A549 (cell line): ENCODE data around the gene LYPD6B. TPM values are rescaled to one million over a fixed set of nuclear protein-coding genes. Genes with fewer than 3 reads are reported as not detected.
A peak's percentile ranks its signal among the peaks of the same experiment; 100 is the strongest.

Experiments
- ATAC-seq, 2 experiments: fragments of 200-7000 bp in 1 of 2; fragments of >200 bp in 1 of 2; cut with Nextera tagmentation in 1 of 2; cut with Tn5 transposase in 1 of 2; 3 replicates each; pipeline versions ENCODE4 v1.8.0 to v1.9.1; 2018 to 2020; ENCODE audit warnings: mild to moderate bottlenecking in 1 of 2, moderate library complexity in 1 of 2
- CTCF ChIA-PET: fragments of 300-600 bp; sonication (Branson Sonifier 250); formaldehyde crosslinking; extraction: SDS; loops from one replicate; lab custom pipeline; 2021; ENCODE audit warnings: antibody characterized with exemption, inconsistent platforms; lab: Yijun Ruan, JAX
- POLR2A ChIA-PET: fragments of 350-600 bp; formaldehyde crosslinking; extraction: SDS; loops from one replicate; lab custom pipeline; 2021; ENCODE audit warnings: antibody characterized with exemption, inconsistent platforms; lab: Yijun Ruan, JAX
- DNase-seq, 2 experiments: peaks; one replicate each; pipeline versions ENCODE4 v3.0.0 to v3.0.0-alpha.2; 2011 to 2016; ENCODE audit warnings: low read depth in 1 of 2, low spot score in 1 of 2
- FAIRE-seq: peaks from 2 replicates; lab custom pipeline; 2011; peaks lifted over from hg19 to GRCh38; lab: Jason Lieb, UNC
- H3K27ac ChIP-seq, 2 experiments: fragments of >200 bp; sonication (Bioruptor Twin); formaldehyde crosslinking; 3 replicates each; pipeline ENCODE4 v1.5.1; 2016 to 2017
- H3K4me1 ChIP-seq: fragments of >200 bp; sonication (Bioruptor Twin); formaldehyde crosslinking; 3 replicates; pipeline ENCODE4 v1.6.1; 2016
- H3K4me2 ChIP-seq: fragments of >200 bp; sonication (Bioruptor Twin); formaldehyde crosslinking; 3 replicates; pipeline ENCODE4 v1.6.1; 2016
- H3K4me3 ChIP-seq: fragments of >200 bp; sonication (Bioruptor Twin); formaldehyde crosslinking; 3 replicates; pipeline ENCODE4 v1.5.1; 2016
- H3K9me3 ChIP-seq: fragments of >200 bp; sonication (Bioruptor Twin); formaldehyde crosslinking; 3 replicates; pipeline ENCODE4 v1.6.1; 2016
- CEBPB ChIP-seq, 2 experiments: fragments of >200 bp in 1 of 2; sonication (Bioruptor Twin) in 1 of 2; formaldehyde crosslinking in 1 of 2; IDR thresholded peaks; 2 replicates each; pipeline ENCODE4 v1.6.1; 2012 to 2016
- CHD4 ChIP-seq: fragments of 200-600 bp; sonication (generic); IDR thresholded peaks from 2 replicates; pipeline ENCODE4 v1.6.1; 2016; ENCODE audit warnings: antibody characterized with exemption, mild to moderate bottlenecking, borderline replicate concordance
- EHF ChIP-seq: fragments of 250-450 bp; sonication (Bioruptor Pico); IDR thresholded peaks from 2 replicates; pipeline ENCODE4 v1.5.0; 2020; ENCODE audit warnings: mild to moderate bottlenecking
- HDAC2 ChIP-seq: fragments of 200-600 bp; sonication (generic); IDR thresholded peaks from 2 replicates; pipeline ENCODE4 v1.6.1; 2016
- HES2 ChIP-seq: fragments of >200 bp; sonication (Bioruptor Twin); formaldehyde crosslinking; IDR thresholded peaks from 2 replicates; pipeline ENCODE4 v1.6.1; 2016
- JUNB ChIP-seq: fragments of >200 bp; sonication (Bioruptor Twin); formaldehyde crosslinking; IDR thresholded peaks from 2 replicates; pipeline ENCODE4 v1.6.1; 2016
- KDM5A ChIP-seq: fragments of 200-600 bp; sonication (generic); IDR thresholded peaks from 2 replicates; pipeline ENCODE4 v1.6.1; 2016; ENCODE audit warnings: antibody characterized with exemption, mild to moderate bottlenecking
- MAZ ChIP-seq: fragments of 150-350 bp; IDR thresholded peaks from 2 replicates; pipeline ENCODE4 v1.6.1; 2014; ENCODE audit warnings: antibody characterized with exemption, low read depth, low read length, borderline replicate concordance
- NFE2L2 ChIP-seq: fragments of 150-350 bp; conservative IDR thresholded peaks from 2 replicates; pipeline ENCODE4 v1.6.1; 2014; ENCODE audit warnings: low read length
- NPAS2 ChIP-seq: fragments of 250-450 bp; sonication (Bioruptor Pico); IDR thresholded peaks from 2 replicates; pipeline ENCODE4 v1.8.0; 2022; ENCODE audit warnings: mild to moderate bottlenecking, moderate library complexity, borderline replicate concordance
- NR3C1 ChIP-seq: fragments of >200 bp; sonication (Bioruptor Twin); formaldehyde crosslinking; IDR thresholded peaks from 3 replicates; pipeline ENCODE4 v1.6.1; 2017
- POLR2A ChIP-seq: IDR thresholded peaks from 2 replicates; pipeline ENCODE4 v1.6.1; 2012; ENCODE audit warnings: mild to moderate bottlenecking, low read length
- RAD21 ChIP-seq, 2 experiments: fragments of >200 bp in 1 of 2; sonication (Bioruptor Twin) in 1 of 2; formaldehyde crosslinking in 1 of 2; IDR thresholded peaks in 1 of 2; conservative IDR thresholded peaks in 1 of 2; 2 replicates in 1 of 2; 3 replicates in 1 of 2; pipeline ENCODE4 v1.6.1; 2012 to 2018; ENCODE audit warnings: inconsistent platforms in 1 of 2
- RARB ChIP-seq: fragments of 250-450 bp; sonication (Bioruptor Pico); IDR thresholded peaks from 2 replicates; pipeline ENCODE4 v1.8.0; 2021; ENCODE audit warnings: mild to moderate bottlenecking, moderate library complexity
- RNF2 ChIP-seq: fragments of 200-600 bp; sonication (generic); IDR thresholded peaks from 2 replicates; pipeline ENCODE4 v1.6.1; 2016; ENCODE audit warnings: low read depth, mild to moderate bottlenecking, antibody characterized with exemption, moderate library complexity, borderline replicate concordance
- TFCP2L1 ChIP-seq: fragments of 250-450 bp; sonication (Bioruptor Pico); IDR thresholded peaks from 2 replicates; pipeline ENCODE4 v1.5.0; 2021; ENCODE audit warnings: mild to moderate bottlenecking
- TP53 ChIP-seq: fragments of 250-450 bp; sonication (Bioruptor Pico); IDR thresholded peaks from 2 replicates; pipeline ENCODE4 v1.5.0; 2021; ENCODE audit warnings: mild to moderate bottlenecking, moderate library complexity
- ZC3H11A ChIP-seq: fragments of 450-650 bp; IDR thresholded peaks from 2 replicates; pipeline ENCODE4 v1.6.1; 2014; ENCODE audit warnings: antibody characterized with exemption, mild to moderate bottlenecking
- ZNF302 ChIP-seq: fragments of 250-450 bp; sonication (Bioruptor Pico); IDR thresholded peaks from 2 replicates; pipeline ENCODE4 v1.9.0; 2021; ENCODE audit warnings: inconsistent platforms, mild to moderate bottlenecking, moderate library complexity
- ZSCAN20 ChIP-seq: fragments of 250-450 bp; sonication (Bioruptor Pico); IDR thresholded peaks from 2 replicates; pipeline ENCODE4 v1.8.0; 2022; ENCODE audit warnings: mild to moderate bottlenecking, moderate library complexity
- WGBS: methylation state at CpG from one replicate; pipeline ENCODE4 v1.1.6; 2017; ENCODE audit errors: missing lambda C conversion rate; 5-methylcytosine and 5-hydroxymethylcytosine counted together
- polyA plus RNA-seq, 4 experiments: library from polyadenylated mRNA; depleted of rRNA in 3 of 4; stranded (reverse); fragments of >200 nt; fragmentation: RNase III in 1 of 4; extraction: RNeasy Plus Mini Kit Qiagen cat#74134 plus additional on column Dnase treatment in 1 of 4; gene quantifications; 2 replicates in 3 of 4; 3 replicates in 1 of 4; pipeline ENCODE4 v1.2.3, GENCODE V29; 2011 to 2017
- TF ChIP-seq, protein P1 (sequence below): fragments of 250-450 bp; sonication (Bioruptor Pico); IDR thresholded peaks from 2 replicates; pipeline ENCODE4 v1.5.0; 2021; ENCODE audit warnings: mild to moderate bottlenecking, moderate library complexity, borderline replicate concordance
- TF ChIP-seq, protein P2 (sequence below): IDR thresholded peaks from 2 replicates; pipeline ENCODE4 v1.6.1; 2012; ENCODE audit warnings: low read depth, borderline replicate concordance
- TF ChIP-seq, protein P3 (sequence below): fragments of 450-650 bp; IDR thresholded peaks from 2 replicates; pipeline ENCODE4 v1.6.1; 2014; ENCODE audit warnings: antibody characterized with exemption
- TF ChIP-seq, protein P4 (sequence below): fragments of >200 bp; sonication (Bioruptor Twin); formaldehyde crosslinking; IDR thresholded peaks from 3 replicates; pipeline ENCODE4 v1.6.1; 2016

Gene LYPD6B
- polyA plus RNA-seq, 2 of the 4 experiments (the other 2 are of a cell fraction): not detected

DNA sequence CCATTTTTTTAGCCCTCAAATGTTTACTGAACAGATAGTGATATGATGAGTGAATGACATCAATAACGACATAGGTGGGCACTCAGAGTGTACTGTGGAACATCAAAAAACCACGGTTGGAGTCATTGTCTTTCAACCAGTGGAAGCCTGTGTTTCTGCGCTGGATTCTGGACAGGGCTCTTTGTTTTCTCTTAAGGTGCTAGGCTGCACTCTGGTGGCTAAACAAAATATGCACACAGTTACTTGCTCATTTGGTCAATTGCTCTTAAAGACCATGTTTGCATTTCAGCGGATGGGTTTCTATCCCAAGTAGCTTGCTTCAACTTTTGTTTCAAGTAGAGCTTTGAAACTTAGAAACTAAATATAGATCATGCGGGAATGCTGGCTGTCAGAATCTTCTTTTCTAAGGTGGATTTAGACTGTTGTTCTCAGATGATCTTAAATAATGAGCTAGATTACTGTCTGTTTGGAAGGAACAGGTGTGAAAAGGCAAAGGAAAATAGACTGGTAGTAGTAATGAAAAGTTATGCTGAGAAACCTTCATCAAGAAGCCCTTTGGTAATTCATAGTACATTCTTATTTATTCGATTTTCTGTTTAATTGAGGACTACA lies 48.5 kb upstream of the LYPD6B start (continued):
- TF ChIP-seq, protein P1, sequence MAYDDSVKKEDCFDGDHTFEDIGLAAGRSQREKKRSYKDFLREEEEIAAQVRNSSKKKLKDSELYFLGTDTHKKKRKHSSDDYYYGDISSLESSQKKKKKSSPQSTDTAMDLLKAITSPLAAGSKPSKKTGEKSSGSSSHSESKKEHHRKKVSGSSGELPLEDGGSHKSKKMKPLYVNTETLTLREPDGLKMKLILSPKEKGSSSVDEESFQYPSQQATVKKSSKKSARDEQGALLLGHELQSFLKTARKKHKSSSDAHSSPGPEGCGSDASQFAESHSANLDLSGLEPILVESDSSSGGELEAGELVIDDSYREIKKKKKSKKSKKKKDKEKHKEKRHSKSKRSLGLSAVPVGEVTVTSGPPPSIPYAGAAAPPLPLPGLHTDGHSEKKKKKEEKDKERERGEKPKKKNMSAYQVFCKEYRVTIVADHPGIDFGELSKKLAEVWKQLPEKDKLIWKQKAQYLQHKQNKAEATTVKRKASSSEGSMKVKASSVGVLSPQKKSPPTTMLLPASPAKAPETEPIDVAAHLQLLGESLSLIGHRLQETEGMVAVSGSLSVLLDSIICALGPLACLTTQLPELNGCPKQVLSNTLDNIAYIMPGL: no peak
- TF ChIP-seq ZC3H11A (no peak), NPAS2 (CRISPR knock-in tag) (no peak), TFCP2L1 (no peak), RNF2 (no peak), RAD21 (conservative IDR thresholded peaks at IDR 0.05 in 1 of 2, IDR thresholded peaks at IDR 0.05 in 1 of 2) (peak; percentile 82 to 84), NFE2L2 (no peak), CEBPB (IDR thresholded peaks at IDR 0.05) (no peak), POLR2A (no peak), KDM5A (no peak)
- TF ChIP-seq, all 56 proteins: peak for 3

- ChIA-PET POLR2A (no interaction called here), CTCF (interaction anchor here (0.6 to 1.2 kb wide), 5 partner anchors 62 to 1001 kb away, joined by 3 to 5 read pairs (median 3); no protein-coding TSS in a partner anchor)
- Histone ChIP-seq H3K9me3 (no peaks in the 10 kb centered on the region), H3K4me1 (no peaks in the 10 kb centered on the region), H3K4me3 (no peak overlapping the region), H3K4me2 (no peak overlapping the region), H3K27ac (no peak overlapping the region)
- WGBS: 35% methylated on average over 6 of the region's 6 CpGs
- DNase-seq (no peak), ATAC-seq (no peak), FAIRE-seq (no peak)
- TF ChIP-seq, protein P2, sequence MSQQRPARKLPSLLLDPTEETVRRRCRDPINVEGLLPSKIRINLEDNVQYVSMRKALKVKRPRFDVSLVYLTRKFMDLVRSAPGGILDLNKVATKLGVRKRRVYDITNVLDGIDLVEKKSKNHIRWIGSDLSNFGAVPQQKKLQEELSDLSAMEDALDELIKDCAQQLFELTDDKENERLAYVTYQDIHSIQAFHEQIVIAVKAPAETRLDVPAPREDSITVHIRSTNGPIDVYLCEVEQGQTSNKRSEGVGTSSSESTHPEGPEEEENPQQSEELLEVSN: no peak
- TF ChIP-seq HES2 (no peak), JUNB (no peak), HDAC2 (no peak), NR3C1 (no peak), KDM5A (no peak), ZSCAN20 (no peak), TFCP2L1 (no peak), CHD4 (no peak), TP53 (CRISPR knock-in tag) (no peak), RARB (CRISPR knock-in tag) (no peak), MAZ (no peak), EHF (CRISPR knock-in tag) (no peak), ZNF302 (CRISPR knock-in tag) (no peak)
- TF ChIP-seq, protein P1: no peak
- TF ChIP-seq, protein P3, sequence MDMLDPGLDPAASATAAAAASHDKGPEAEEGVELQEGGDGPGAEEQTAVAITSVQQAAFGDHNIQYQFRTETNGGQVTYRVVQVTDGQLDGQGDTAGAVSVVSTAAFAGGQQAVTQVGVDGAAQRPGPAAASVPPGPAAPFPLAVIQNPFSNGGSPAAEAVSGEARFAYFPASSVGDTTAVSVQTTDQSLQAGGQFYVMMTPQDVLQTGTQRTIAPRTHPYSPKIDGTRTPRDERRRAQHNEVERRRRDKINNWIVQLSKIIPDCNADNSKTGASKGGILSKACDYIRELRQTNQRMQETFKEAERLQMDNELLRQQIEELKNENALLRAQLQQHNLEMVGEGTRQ: no peak
- TF ChIP-seq, protein P4, sequence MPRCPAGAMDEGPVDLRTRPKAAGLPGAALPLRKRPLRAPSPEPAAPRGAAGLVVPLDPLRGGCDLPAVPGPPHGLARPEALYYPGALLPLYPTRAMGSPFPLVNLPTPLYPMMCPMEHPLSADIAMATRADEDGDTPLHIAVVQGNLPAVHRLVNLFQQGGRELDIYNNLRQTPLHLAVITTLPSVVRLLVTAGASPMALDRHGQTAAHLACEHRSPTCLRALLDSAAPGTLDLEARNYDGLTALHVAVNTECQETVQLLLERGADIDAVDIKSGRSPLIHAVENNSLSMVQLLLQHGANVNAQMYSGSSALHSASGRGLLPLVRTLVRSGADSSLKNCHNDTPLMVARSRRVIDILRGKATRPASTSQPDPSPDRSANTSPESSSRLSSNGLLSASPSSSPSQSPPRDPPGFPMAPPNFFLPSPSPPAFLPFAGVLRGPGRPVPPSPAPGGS: no peak
These were observed 47.5 kb upstream of the LYPD6B start for GRCh38 chr2:148990968-148991367.
